H1 (cell line): ENCODE measurements around the gene KRTAP10-12. TPM values are rescaled to one million over a fixed set of nuclear protein-coding genes. Genes with fewer than 3 reads are reported as not detected.

Experiments used
- CTCF ChIA-PET: fragments of 300-600 bp; sonication (Branson Sonifier 250); formaldehyde crosslinking; loops from one replicate; lab custom pipeline; 2021; ENCODE audit not compliant: partially characterized antibody; lab: Charles Lee
- POLR2A ChIA-PET: fragments of 300-600 bp; sonication (Branson Sonifier 250); formaldehyde crosslinking; loops from one replicate; lab custom pipeline; 2021; ENCODE audit warnings: inconsistent platforms; ENCODE audit not compliant: partially characterized antibody; lab: Charles Lee
- DNase-seq, 2 experiments: peaks; one replicate each; pipeline versions ENCODE4 v3.0.0 to v3.0.0-alpha.2; 2010 to 2022; ENCODE audit warnings: low spot score in 2 of 2, low read depth in 1 of 2, mixed read lengths in 1 of 2
- FAIRE-seq: peaks from 2 replicates; lab custom pipeline; 2011; peaks lifted over from hg19 to GRCh38; lab: Jason Lieb, UNC
- H2AFZ ChIP-seq: 2 replicates; pipeline ENCODE4 v1.8.1; 2012; ENCODE audit warnings: low read length, inconsistent platforms
- H2AK5ac ChIP-seq: 2 replicates; pipeline ENCODE4 v1.6.1; 2013; ENCODE audit warnings: low read depth, low read length
- H2BK120ac ChIP-seq: replicated peaks from 2 replicates; pipeline ENCODE3; 2013; ENCODE audit warnings: low read depth, low read length, inconsistent platforms
- H2BK12ac ChIP-seq: 2 replicates; pipeline ENCODE4 v1.6.1; 2013; ENCODE audit warnings: low read depth, low read length
- H2BK15ac ChIP-seq: 2 replicates; pipeline ENCODE4 v1.6.1; 2013; ENCODE audit warnings: low read length
- H2BK20ac ChIP-seq: 2 replicates; pipeline ENCODE4 v1.6.1; 2013; ENCODE audit warnings: low read length
- H2BK5ac ChIP-seq: 2 replicates; pipeline ENCODE4 v1.6.1; 2013; ENCODE audit warnings: low read depth, low read length
- H3K14ac ChIP-seq: 2 replicates; pipeline ENCODE4 v1.6.1; 2013; ENCODE audit warnings: inconsistent platforms; ENCODE audit not compliant: insufficient read length
- H3K18ac ChIP-seq: 2 replicates; pipeline ENCODE4 v1.6.1; 2013; ENCODE audit warnings: low read length; ENCODE audit errors: extremely low read depth
- H3K23ac ChIP-seq: 2 replicates; pipeline ENCODE4 v1.6.1; 2013; ENCODE audit warnings: inconsistent platforms; ENCODE audit not compliant: insufficient read length
- H3K23me2 ChIP-seq: 2 replicates; pipeline ENCODE4 v1.6.1; 2013; ENCODE audit warnings: low read depth, low read length
- H3K27ac ChIP-seq: 2 replicates; pipeline ENCODE4 v1.6.1; 2011; ENCODE audit warnings: low read depth, low read length, inconsistent platforms
- H3K27me3 ChIP-seq, 4 experiments: replicated peaks in 1 of 4; 1 replicate in 1 of 4; 2 replicates in 3 of 4; pipeline versions ENCODE4 v1.6.1 to v1.8.1; 2011 to 2013; ENCODE audit warnings: low read length in 3 of 4, mild to moderate bottlenecking in 3 of 4, inconsistent platforms in 2 of 4, mixed read lengths in 2 of 4, moderate library complexity in 1 of 4; ENCODE audit not compliant: control insufficient read depth in 3 of 4, insufficient read depth in 3 of 4; ENCODE audit errors: extremely low read depth in 1 of 4
- H3K36me3 ChIP-seq, 4 experiments: 2 replicates each; pipeline versions ENCODE4 v1.6.1 to v1.8.1; 2011 to 2013; ENCODE audit warnings: mild to moderate bottlenecking in 4 of 4, low read length in 3 of 4, moderate library complexity in 2 of 4, control low read depth in 1 of 4, inconsistent platforms in 1 of 4; ENCODE audit not compliant: insufficient read depth in 4 of 4, control insufficient read depth in 2 of 4
- H3K4ac ChIP-seq: replicated peaks from 2 replicates; pipeline ENCODE3; 2013; ENCODE audit warnings: low read length, low read depth, mixed read lengths, inconsistent platforms; ENCODE audit not compliant: insufficient read length
- H3K4me1 ChIP-seq, 4 experiments: replicated peaks in 1 of 4; 1 replicate in 1 of 4; 2 replicates in 3 of 4; pipeline versions ENCODE4 v1.6.1 to v1.8.1; 2011 to 2013; ENCODE audit warnings: low read length in 3 of 4, inconsistent platforms in 2 of 4, mixed read lengths in 1 of 4; ENCODE audit not compliant: insufficient read depth in 4 of 4, control insufficient read depth in 3 of 4
- H3K4me2 ChIP-seq, 2 experiments: 2 replicates each; pipeline versions ENCODE4 v1.6.1 to v1.8.1; 2011 to 2013; ENCODE audit warnings: low read depth in 2 of 2, low read length in 2 of 2, control low read depth in 1 of 2, inconsistent platforms in 1 of 2, mild to moderate bottlenecking in 1 of 2; ENCODE audit not compliant: insufficient read depth in 1 of 2
- H3K4me3 ChIP-seq, 4 experiments: fragments of 200-600, 300-600 bp in 1 of 4; sonication (generic), shearing (Covaris generic), sonication (Bioruptor Twin) in 1 of 4; 2 replicates each; pipeline versions ENCODE4 v1.5.1 to v1.8.1; 2011 to 2016; ENCODE audit warnings: low read length in 4 of 4, low read depth in 3 of 4, control low read depth in 2 of 4, inconsistent platforms in 2 of 4, mild to moderate bottlenecking in 2 of 4, mixed read lengths in 1 of 4, moderate library complexity in 1 of 4; ENCODE audit not compliant: insufficient read depth in 2 of 4; ENCODE audit errors: extremely low read depth in 1 of 4
- H3K56ac ChIP-seq: replicated peaks from 2 replicates; pipeline ENCODE3; 2013; ENCODE audit warnings: low read depth, mild to moderate bottlenecking, mixed read lengths, low read length, inconsistent platforms; ENCODE audit not compliant: insufficient read length
- H3K79me1 ChIP-seq: 2 replicates; pipeline ENCODE4 v1.6.1; 2013; ENCODE audit warnings: low read depth, low read length, control low read depth
- H3K79me2 ChIP-seq, 2 experiments: 2 replicates each; pipeline versions ENCODE4 v1.6.1 to v1.8.1; 2012 to 2013; ENCODE audit warnings: low read length in 2 of 2, mild to moderate bottlenecking in 2 of 2, inconsistent platforms in 1 of 2; ENCODE audit not compliant: insufficient read depth in 2 of 2, control insufficient read depth in 1 of 2
- H3K9ac ChIP-seq, 4 experiments: replicated peaks in 1 of 4; 1 replicate in 1 of 4; 2 replicates in 3 of 4; pipeline versions ENCODE4 v1.6.1 to v1.8.1; 2011 to 2013; ENCODE audit warnings: low read depth in 3 of 4, low read length in 3 of 4, control low read depth in 2 of 4, mild to moderate bottlenecking in 2 of 4, moderate library complexity in 2 of 4, inconsistent platforms in 1 of 4; ENCODE audit errors: extremely low read depth in 1 of 4
- H3K9me3 ChIP-seq, 2 experiments: 2 replicates each; pipeline versions ENCODE4 v1.6.1 to v1.8.1; 2012 to 2013; ENCODE audit warnings: mild to moderate bottlenecking in 2 of 2, moderate library complexity in 2 of 2, control low read depth in 1 of 2, inconsistent platforms in 1 of 2, low read depth in 1 of 2, low read length in 1 of 2, mixed read lengths in 1 of 2; ENCODE audit not compliant: insufficient read depth in 2 of 2
- H4K20me1 ChIP-seq, 2 experiments: replicated peaks in 1 of 2; 2 replicates each; pipeline versions ENCODE3 to v1.8.1; 2011 to 2013; ENCODE audit warnings: inconsistent platforms in 2 of 2, low read length in 2 of 2, mild to moderate bottlenecking in 1 of 2; ENCODE audit not compliant: insufficient read depth in 2 of 2, control insufficient read depth in 1 of 2
- H4K5ac ChIP-seq: 2 replicates; pipeline ENCODE4 v1.6.1; 2013; ENCODE audit warnings: low read length, low read depth, mixed read lengths, inconsistent platforms; ENCODE audit not compliant: insufficient read length
- H4K8ac ChIP-seq: 2 replicates; pipeline ENCODE4 v1.8.0; 2013; ENCODE audit warnings: mild to moderate bottlenecking, moderate library complexity, low read length, inconsistent platforms; ENCODE audit not compliant: insufficient read depth; ENCODE audit errors: extremely low read depth
- H4K91ac ChIP-seq: replicated peaks from 2 replicates; pipeline ENCODE3; 2013; ENCODE audit warnings: low read length, mixed read lengths, inconsistent platforms; ENCODE audit not compliant: insufficient read length
- ASH2L ChIP-seq: fragments of 200-600, 300-600 bp; sonication (generic); IDR thresholded peaks from one replicate; pipeline ENCODE4 v1.7.1; 2017; ENCODE audit warnings: low read length
- JUND ChIP-seq: IDR thresholded peaks from 2 replicates; pipeline ENCODE4 v1.6.1; 2011; ENCODE audit warnings: mild to moderate bottlenecking, improper control_type of control experiment, low read length
- KDM4A ChIP-seq: IDR thresholded peaks from one replicate; pipeline ENCODE4 v1.7.1; 2012; ENCODE audit warnings: low read depth, mild to moderate bottlenecking, moderate library complexity, low read length, inconsistent platforms; ENCODE audit not compliant: severe bottlenecking
- RFX5 ChIP-seq: IDR thresholded peaks from 2 replicates; pipeline ENCODE4 v1.6.1; 2011; ENCODE audit warnings: low read depth, low read length, improper control_type of control experiment, borderline replicate concordance
- SAP30 ChIP-seq: fragments of 300-600 bp; sonication (generic); IDR thresholded peaks from 2 replicates; pipeline ENCODE4 v1.7.1; 2012; ENCODE audit warnings: low read length, moderate library complexity, mild to moderate bottlenecking, inconsistent platforms; ENCODE audit not compliant: insufficient read depth, insufficient replicate concordance
- SP2 ChIP-seq: IDR thresholded peaks from 2 replicates; pipeline ENCODE4 v1.6.1; 2012; ENCODE audit warnings: mild to moderate bottlenecking, low read length, inconsistent platforms
- WGBS, 2 experiments: shearing (Covaris generic) in 1 of 2; methylation state at CpG; one replicate each; pipeline versions ENCODE4 v1.1.6 to v1.1.7; 2013 to 2015; ENCODE audit warnings: low lambda C conversion rate in 2 of 2, mixed read lengths in 2 of 2, inconsistent platforms in 1 of 2, low coverage in 1 of 2, missing lambda C conversion rate in 1 of 2; ENCODE audit not compliant: insufficient replicate concordance in 2 of 2, insufficient coverage in 1 of 2, insufficient read length in 1 of 2; ENCODE audit errors: extremely low coverage in 1 of 2, missing lambda C conversion rate in 1 of 2; 5-methylcytosine and 5-hydroxymethylcytosine counted together
- polyA plus RNA-seq, 7 experiments: library from polyadenylated mRNA; depleted of rRNA in 3 of 7; stranded (reverse) in 5 of 7; unstranded in 2 of 7; fragments of >200 nt in 5 of 7; fragments of 200-250 nt in 2 of 7; gene quantifications; 1 replicate in 5 of 7; 2 replicates in 1 of 7; 4 replicates in 1 of 7; pipeline versions ENCODE4 v1.2.1 to v1.2.3, GENCODE V29; 2011 to 2013; ENCODE audit warnings: missing spikeins in 2 of 7, mixed read lengths in 2 of 7
- total RNA-seq: library from RNA; stranded (reverse); fragmentation: NEBNext Ultra II Directional; extraction: Animal tissue kit (Norgen Biotek cat#: 25700); gene quantifications from 2 replicates; pipeline ENCODE4 v1.2.1, GENCODE V29; 2021
- TF ChIP-seq, protein P1 (sequence below): IDR thresholded peaks from 2 replicates; pipeline ENCODE4 v1.6.1; 2011; ENCODE audit warnings: low read length, improper control_type of control experiment

The KRTAP10-12 gene
- total and polyA plus RNA-seq, 2 of the 8 experiments (the other 6 are each of a cell fraction or from before 2014, with no cell fraction given): not detected

DNA sequence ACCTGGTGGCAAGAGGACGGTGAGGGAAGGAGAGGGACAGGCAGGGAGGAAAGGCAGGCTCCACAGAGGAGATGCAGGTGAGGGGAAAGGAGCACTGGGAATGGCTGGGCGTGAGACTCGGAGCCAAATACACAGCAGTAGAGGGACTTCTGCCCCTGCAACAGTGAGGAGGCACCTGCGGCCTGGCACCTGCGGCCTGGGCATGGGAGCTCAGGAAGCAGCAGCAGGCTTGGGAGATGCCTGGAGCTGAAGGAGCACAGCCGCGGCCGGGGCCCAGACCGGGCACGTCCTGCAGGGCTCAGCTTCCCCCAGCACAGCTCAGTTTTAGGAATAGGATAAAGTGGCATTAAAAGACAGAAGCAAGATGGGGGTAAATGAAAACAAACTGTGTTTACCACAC is 35.3 kb downstream of the KRTAP10-12 start:
- Histone ChIP-seq H4K8ac (no peak overlapping the region), H2BK5ac (no peak overlapping the region), H2BK15ac (no peak overlapping the region), H3K27ac (no peak overlapping the region), H4K91ac (no peak overlapping the region), H2BK120ac (no peak overlapping the region), H3K23ac (no peak overlapping the region), H3K9ac (no peak overlapping the region), H4K5ac (no peak overlapping the region), H3K14ac (no peak overlapping the region), H4K20me1 (no peaks in the 10 kb centered on the region), H2AFZ (no peak overlapping the region), H3K56ac (no peak overlapping the region), H3K4me2 (no peak overlapping the region), H3K18ac (peak overlapping the region; percentile 7; the same call in 1 of the 2 replicates), H3K79me1 (no peaks in the 10 kb centered on the region), H2BK12ac (no peak overlapping the region; the same call in 1 of the 2 replicates), H2BK20ac (no peak overlapping the region), H3K79me2 (no peaks in the 10 kb centered on the region), H3K36me3 (no peaks in the 10 kb centered on the region), H3K23me2 (no peaks in the 10 kb centered on the region), H3K9me3 (peaks cover 14 to 29% of the 10 kb centered on the region in 2 experiments), H3K4me1 (no peaks in the 10 kb centered on the region), H2AK5ac (no peak overlapping the region), H3K27me3 (no peaks in the 10 kb centered on the region), H3K4ac (no peak overlapping the region), H3K4me3 (no peak overlapping the region)
- no peak for FAIRE-seq
- ChIA-PET CTCF (interaction anchor here (0.8 to 1.4 kb wide), 8 partner anchors 8 to 195 kb away, joined by 3 to 5 read pairs (median 4); partner anchors contain the start of gene KRTAP10-12), POLR2A (interaction anchor here (1.4 kb wide), 1 partner anchor 20 kb away, joined by 3 read pairs; no protein-coding TSS in a partner anchor)
- peak in 1 of 2 experiments; percentile 24 for DNase-seq
- TF ChIP-seq ASH2L: no peak
- TF ChIP-seq KDM4A: no peak
- TF ChIP-seq JUND: no peak
- TF ChIP-seq SP2: no peak
- TF ChIP-seq, protein P1, sequence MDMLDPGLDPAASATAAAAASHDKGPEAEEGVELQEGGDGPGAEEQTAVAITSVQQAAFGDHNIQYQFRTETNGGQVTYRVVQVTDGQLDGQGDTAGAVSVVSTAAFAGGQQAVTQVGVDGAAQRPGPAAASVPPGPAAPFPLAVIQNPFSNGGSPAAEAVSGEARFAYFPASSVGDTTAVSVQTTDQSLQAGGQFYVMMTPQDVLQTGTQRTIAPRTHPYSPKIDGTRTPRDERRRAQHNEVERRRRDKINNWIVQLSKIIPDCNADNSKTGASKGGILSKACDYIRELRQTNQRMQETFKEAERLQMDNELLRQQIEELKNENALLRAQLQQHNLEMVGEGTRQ: no peak
- no peak for TF ChIP-seq SAP30
- TF ChIP-seq RFX5: no peak
- 100% methylated on average over 10 of the region's 10 CpGs; no CpG with 5 or more reads in 1 of the 2 experiments for WGBS, 2 experiments
